CD1c-positive myeloid dendritic cell (primary cell): ENCODE data around the gene LYZL6.
A peak's percentile ranks its signal among the peaks of the same experiment; 100 is the strongest.
"Not testable (repeated sequence)": the region's sequence is repeated elsewhere in the genome, so short reads cannot be mapped to it uniquely, and the experiment has no call there.

Source experiments
- DNase-seq: peaks from one replicate; pipeline ENCODE4 v3.0.0-alpha.2; 2016; ENCODE audit errors: extremely low spot score

Gene LYZL6

DNA sequence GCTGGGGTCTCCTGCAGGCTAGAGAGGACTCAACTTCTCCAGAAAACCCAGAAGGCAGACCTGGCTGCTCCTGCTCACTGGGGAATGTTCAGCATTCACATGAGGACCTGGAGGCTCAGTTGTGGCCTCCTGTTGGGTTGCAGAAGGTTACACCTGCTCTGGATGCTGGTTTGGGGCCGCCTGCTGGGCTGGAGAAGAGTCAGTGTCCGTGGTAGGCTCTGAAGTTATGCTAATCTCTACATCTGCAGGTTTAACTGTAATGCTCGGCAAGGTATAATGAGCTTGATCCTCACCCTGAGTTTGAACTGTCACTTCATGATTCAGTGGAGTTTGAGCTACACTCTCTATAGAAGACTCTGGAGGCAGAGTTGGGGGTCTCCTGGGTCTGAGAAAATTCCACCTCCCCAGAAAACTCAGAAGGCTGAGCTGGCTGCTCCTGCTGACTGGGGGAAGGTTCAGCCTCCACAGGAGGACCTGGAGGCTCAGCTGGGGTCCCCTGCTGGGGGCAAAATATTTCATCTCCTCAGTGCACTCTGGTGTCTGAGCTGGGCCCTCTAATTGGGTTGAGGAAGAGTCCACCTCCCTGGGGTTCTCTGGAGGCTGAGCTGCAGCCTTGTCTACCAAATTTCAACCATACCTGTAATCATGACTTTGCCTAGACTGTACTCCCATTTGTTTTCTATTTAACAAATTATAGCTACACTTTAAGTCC, 36.4 kb downstream of the LYZL6 start:
- DNase-seq = no peak

DNA sequence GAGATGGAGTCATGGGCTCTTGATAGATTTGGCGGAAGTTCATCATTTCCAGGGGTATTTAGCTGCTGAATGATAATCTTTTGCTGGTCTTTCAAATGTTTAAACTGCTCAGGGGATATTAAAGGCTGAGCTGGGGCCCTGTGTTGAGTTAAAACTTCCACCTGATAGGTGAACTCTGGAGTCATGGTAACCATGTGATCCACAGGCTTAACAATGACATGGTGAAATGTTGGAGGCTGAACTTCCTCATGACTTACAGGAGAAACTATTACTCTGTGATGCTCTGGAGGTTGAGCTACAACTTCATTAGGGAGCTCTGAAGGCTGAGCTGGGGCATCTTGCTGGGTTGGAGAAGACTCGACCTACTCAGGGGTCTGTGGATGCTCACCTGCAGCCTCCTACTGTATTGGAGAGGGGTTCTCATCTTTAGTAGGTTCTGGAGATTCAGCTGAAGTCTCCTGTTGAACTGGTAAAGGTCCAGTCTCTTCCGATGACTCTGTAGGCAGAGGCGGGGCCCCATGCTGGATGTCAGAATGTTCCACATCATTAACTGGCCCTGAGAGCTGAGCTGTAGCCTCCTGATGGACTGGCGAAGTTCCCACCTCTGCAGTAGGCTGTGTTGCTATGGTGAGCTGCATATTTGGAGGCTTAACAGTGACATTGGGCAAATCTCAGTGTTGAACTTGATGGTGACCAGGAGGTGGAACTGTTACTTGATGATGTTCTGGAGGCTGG, 37.2 kb downstream of the LYZL6 start:
- DNase-seq = no peak

DNA sequence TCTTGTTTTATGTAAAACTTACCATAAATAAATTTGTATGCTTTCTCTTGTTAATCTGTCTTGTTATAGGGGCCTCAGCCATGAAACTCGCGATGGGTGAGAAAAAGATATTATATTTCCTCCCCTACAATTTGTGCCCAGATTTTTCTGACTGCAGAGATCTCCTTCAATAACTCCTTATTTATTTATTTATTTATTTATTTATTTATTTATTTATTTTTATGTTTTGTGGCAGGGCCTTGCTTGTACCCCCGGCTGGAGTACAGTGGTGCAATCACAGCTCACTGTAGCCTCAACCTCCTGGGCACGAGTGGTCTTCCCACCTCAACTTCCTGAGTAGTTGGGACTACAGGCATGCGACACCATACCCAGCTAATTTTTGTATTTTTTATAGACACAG, 40.1 kb downstream of the LYZL6 start:
- no peak for DNase-seq

DNA sequence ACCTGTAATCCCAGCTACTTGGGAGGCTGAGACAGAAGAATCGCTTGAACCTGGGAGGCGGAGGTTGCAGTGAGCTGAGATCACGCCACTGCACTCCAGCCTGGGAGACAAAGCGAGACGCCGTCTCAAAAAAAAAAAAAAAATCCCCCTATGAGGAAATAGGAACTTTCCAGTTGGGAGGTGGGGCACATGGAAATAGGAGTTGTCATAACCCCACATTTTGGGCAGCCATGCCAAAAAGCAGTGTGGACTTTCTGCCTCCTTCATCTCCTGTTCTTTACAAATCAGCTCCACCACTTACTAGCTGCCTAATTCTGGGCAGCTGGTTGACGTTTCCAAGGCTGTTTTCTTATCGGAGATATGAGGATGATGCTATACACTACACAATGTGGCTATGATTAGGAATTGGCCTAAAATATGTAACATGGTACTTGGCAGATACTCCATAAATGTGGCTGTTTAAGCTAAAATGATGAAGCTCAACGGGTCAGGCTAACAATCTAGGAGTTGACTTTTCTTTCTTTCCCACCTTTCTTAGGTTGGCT, 41.8 kb downstream of the LYZL6 start:
- DNase-seq = no peak

DNA sequence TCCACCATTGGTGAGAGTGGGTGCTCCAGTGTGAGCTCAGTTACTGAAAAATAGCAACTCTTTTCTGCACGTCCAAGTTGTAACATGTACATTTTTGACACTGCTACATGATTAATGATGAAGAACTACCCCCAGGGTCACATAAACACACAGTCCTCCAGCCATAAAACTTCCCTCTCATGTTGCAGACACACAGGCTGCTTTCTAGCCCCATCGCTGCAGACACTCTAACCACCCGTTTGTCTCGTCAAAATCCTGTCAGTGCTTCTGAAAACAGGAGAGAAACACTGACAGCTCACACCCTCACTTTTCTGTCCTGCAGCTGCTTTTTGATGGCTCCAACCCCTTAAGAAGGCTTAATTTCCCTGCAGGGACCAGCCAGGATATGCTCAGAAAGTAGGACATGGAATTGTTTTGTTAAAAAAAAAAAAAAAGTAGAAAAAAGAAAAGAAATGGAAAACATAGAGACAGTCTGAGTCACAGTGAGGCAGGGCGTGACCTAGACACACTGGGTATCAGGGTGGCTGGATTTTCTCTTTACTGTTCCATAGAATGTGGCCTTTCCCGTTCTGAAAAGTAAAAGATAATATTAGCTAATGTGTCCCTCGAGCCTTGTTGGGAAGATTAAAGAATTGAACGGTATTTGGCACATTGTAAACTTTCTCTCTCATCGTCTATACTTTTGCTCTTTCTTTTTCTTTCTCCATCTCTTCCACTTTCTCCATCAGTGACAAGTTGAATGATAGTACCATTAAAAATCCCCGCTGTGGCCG, 42.6 kb downstream of the LYZL6 start:
- no peak for DNase-seq

DNA sequence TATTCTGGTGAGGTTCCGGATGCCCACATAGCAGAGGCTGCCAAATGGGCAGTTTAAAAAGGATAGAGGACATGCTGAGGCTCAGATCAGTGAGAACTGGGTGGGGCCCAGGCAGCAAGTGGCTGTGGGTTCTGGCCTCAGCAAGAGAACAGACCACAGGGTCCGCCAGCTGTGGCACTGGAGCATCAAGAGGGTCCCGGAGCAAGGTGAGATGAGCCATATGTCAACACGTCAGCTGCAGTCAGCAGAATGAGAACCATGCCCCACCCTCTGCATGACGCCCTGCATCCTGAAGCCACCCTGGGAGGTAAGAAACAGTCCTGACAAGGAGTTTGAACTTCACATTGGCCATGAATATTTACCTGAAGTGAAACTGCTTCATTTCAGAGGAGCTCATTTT, 43.2 kb downstream of the LYZL6 start:
- no peak for DNase-seq

DNA sequence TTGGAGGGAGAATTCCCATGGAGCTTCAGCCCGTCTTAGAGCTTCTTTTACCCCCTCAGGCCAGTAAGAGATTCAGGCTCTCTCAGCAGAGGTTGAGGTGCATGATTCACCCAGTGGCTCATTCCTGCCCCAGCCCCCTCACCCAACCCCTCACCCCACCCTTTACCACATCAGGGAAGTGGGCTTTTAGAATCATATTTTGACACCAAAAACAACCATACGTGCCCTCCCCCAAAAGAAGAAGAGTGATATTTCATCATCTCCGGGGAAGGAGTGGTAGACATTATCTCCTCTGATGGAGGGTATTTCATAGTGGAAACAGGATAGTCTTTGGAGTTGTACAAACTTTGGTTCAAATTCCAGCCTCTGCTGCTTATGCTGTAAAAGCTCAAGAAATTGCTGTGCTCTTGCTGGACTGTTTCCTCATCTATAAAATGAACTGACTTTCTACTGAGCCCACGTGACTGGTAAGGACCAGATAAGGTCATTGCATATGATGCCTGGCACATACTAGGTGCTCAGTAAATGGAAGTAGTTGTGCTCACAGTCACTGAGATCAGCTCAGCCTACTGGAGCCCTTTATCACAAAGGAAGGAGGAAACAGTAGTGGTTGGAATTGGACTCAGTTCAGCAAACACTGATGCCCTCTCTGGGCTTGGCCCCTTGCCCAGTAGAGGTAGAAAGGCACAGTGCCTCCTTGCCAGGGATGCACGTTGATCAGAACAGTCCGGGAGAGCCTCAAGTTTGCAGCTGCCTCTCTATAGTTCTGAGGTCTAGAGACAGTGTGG, 45.0 kb downstream of the LYZL6 start:
- DNase-seq = peak; percentile 52

DNA sequence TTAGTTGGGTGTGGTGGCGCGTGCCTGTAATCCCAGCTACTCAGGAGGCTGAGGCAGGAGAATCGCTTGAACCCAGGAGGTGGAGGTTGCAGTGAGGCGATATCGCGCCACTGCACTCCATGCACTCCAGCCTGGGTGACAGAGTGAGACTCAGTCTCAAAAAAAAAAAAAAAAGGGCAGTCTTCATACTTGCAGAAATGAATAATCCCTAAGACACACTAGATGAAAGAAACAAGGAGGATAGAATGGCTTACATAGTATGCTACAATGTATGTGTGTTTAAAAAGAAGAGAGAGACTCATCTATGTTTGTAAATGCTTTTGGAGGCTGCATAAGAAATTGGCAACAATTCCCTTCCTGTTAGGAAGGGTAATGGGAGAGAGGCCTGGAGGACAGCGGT, 45.7 kb downstream of the LYZL6 start:
- DNase-seq = not testable (repeated sequence)

DNA sequence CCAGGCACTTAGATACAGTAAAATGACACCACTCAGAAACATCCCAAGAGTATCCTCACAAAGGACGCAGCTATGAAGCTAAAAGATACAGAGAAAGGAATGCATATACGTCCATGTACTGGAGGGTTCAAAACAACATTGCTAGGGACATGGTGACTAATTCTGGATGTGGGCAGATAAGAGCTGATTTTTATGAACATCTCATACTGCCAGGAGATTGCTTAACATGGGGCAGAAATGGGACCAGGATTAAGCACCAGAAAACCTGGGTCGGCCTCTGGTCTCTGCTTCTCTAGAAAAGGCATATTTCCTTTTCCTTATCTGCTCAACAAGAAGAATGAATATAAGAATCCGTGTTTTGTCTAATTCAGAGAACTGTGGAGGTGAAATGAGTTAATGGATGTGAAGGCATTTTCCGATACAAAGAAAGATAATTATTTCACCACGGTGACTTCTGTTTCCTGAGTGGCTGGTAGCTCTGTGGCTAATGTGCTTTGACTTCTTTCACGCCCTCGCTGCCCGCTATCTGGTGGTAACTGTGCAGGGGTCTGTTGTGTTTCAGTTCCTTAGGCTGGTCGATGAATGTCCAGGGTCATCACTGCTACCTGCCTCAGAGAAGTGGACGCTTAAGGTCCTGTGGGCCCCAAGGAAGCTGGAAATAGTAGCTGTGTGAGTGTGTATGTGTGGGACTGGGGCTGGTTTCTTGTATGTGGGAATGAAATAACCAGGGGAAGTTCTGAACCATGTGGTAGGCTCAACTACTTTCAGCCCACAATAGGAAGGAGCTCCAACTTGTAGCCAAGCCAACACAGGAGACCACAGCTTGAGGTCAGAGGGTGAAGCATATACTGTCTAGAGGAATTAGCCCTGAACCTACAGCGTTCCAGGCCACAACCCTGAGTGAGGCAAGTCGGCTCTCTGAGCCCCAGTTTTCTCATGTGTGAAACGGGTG, 47.6 kb downstream of the LYZL6 start:
- DNase-seq = peak; percentile 74

DNA sequence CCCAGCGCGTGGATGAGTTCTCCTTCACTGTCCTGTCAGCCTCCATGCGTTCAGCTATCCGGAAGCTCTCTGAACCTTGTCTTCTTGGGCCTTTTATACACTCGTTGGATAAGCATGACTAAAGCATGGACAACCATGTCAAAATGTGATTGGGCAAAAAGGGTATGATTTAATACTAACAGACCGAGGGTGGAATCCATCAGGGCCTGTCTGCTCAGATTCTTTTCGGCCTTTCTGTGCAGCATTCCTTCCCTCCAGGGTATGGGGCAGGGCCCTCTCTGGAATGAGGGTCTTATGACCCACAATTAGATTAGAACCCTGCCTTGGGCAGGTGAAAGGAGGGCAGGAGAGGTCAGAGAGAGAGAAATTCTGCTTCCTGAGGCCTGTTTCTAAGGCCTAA, 49.3 kb downstream of the LYZL6 start:
- no peak for DNase-seq

DNA sequence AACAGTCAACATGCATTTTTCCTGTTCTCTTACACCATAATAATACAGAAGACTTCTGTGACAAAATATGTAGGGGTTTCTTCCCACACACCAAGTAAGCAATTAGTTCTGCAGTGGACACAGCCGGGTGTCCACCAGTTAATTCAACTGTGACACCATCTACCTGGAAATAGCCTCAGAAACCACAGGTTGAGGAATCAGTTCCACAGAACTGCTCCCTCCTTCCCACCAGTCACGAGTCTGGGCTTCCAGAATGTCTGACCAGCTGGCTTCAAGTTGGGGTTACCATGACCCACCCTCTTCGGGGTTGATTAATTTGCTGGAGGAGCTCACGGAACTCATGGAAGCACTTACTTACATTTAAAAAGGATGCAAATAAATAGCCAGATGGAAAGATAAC, 49.8 kb downstream of the LYZL6 start:
- DNase-seq = peak; percentile 46

DNA sequence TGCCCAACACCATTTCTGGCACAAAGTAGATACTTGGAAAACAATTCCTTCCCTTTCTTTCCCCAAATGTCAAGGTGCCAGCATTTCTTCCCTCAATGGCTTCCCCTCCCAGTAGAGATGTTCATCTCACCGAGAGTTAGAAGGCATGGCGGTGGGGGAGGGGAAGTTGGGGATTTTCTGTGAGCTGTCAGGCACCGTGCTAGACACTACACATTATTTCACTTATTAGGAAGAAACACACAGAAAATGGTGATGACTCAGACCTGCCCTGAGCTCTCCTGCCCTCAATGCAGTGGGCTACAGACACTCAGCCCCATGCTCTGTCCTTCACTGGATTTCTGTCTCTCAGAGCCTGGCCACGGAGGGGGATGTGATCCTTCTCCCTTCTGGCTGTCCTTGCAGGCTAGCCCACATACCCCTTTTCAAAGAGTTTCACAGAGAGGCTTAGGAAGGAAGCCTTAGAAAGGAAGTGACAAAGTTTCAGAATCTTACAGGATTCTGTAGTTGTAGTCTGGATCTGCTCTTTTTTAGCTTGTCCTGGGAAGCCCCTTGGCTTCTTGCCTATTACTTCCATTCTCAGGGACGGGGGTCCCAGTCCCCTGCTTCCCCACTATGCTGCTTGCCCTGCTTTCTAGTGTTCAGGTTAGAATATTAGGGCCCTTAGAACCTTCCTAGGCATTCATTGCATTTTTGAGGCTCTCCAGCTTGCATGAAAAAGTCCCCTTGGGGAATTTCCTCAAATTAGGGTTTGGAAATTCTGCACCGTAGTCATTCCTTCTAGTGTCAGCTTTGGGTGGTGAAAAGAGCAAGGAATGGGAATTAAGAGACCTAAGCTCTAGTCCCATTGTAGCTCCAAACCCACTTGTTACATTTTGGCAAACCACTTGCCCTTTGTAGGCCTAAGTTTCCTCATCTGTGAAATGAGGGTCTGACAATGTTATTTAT, 51.1 kb downstream of the LYZL6 start:
- DNase-seq = peak; percentile 77

DNA sequence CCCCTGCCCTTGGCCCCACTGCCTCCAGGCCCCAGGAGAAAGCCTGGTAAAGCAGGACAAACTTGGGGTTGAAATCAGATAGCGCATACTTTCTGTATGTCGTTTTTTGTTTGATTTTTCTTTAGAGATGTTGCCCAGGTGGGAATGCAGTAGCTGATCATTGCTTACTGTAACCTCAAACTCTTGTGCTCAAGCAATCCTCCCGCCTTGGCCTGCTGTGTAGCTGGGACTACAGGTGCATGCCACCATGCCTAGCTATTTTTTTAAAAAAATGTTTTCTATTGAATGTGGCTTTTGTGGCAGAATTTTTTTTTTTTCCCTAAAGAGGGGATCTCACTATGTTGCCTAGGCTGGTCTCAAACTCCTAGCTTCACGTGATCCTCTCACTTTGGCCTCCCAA, 52.2 kb downstream of the LYZL6 start:
- DNase-seq = no peak

DNA sequence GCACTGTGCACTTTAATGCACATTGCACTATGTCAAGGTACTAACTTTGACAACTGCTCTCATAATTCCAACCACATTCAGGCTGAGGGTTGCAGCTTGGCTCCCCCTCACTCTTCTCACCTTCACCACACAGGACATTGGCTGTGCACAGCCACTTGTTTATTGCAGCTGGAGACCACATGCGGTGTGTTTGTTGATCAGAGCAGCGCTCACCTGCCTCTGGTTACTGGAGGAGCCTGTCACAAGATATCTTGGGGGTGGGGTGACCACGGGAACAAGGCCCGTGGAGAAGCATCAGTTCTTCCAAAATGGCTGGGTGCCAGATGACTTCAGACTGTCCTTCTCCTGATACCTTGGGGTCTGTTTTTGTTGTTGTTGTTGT, 52.7 kb downstream of the LYZL6 start:
- DNase-seq = no peak

DNA sequence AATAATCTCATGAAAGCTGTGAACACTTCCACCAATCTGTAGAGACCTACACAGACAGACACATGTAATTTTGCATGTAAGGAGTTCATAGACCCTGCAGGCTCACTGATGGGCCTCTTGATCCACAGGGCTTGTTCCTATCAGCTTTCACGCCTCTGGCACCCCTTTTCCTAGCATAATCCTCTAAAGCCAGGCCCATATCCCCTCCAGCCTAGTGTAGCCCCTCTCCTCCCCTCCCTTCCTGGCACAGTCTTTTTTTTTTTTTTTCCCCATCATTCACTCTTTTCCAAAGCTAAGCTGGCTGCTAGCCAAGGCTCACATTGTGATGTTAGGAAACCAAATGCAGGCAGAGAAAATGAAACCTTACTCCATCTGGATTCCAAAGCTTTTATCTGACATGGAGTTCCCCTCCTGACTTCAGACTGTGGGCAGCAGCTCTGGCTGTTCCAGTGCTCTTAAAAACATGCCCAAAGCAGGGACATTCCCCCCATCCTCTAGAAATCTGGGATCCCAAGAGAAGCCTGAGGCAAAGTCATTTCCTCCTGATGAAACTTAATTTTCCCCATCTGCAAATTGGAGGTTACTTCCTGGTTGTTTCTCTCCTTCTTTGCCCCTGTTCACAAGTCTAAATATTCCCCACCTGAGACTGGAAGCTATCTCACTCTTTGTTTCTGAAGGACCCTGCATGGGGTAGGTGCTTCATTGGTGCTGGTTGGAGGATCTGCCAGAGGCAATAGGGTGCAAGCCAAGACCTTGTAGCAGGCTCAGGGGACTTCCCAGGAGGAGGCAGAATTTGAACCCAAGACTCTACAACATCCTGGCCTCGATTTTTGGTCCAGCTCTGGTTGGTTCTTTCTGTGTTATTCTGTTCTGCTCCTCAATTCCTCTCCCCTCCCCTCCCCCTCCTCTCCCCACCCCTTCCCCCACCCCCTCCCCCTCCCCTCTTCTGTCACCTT, 53.4 kb downstream of the LYZL6 start:
- DNase-seq = no peak

DNA sequence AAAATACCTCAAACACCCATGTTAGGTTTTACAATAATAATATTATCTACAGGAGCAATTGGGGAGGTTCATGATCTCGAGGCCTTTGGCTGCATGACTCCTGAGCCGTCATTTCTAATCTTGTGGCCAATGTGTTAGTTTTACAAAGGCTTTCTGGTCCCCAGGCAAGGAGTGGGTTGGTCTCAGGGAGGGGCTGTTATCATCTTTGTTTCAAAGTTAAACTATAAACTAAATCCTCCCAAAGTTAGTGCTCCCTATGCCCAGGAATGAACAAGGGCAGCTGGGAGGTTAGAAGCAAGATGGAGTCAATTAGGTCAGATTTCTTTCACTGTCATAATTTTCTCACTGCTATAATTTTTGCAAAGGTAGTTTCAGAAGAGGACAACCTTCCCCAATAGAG, 54.3 kb downstream of the LYZL6 start:
- no peak for DNase-seq
